IMR-90 (cell line): Measurements from ENCODE around the gene ITPR2. TPM values are rescaled to one million over a fixed set of nuclear protein-coding genes. Genes with fewer than 3 reads are reported as not detected.

Source experiments
- ATAC-seq: fragments of 200-7000 bp; cut with Tn5 transposase; 2 replicates; pipeline ENCODE4 v1.9.1; 2020; ENCODE audit warnings: low read depth, mild to moderate bottlenecking, moderate library complexity
- BruUV-seq: library from RNA; stranded (reverse); fragments of 400-500 nt; replicated peaks from 2 replicates; lab custom pipeline; 2021; lab: Mats Ljungman, UMichigan
- CTCF ChIA-PET: fragments of 300-600 bp; formaldehyde crosslinking; extraction: SDS; loops from one replicate; lab custom pipeline; 2021; ENCODE audit warnings: antibody characterized with exemption; lab: Yijun Ruan, JAX
- POLR2A ChIA-PET: fragments of 300-600 bp; sonication (Branson Sonifier 250); formaldehyde crosslinking; loops from one replicate; lab custom pipeline; 2022; ENCODE audit warnings: antibody characterized with exemption; ENCODE audit not compliant: unreplicated experiment; lab: Charles Lee
- DNase-seq: peaks from one replicate; pipeline ENCODE4 v3.0.0; 2013
- H2AFZ ChIP-seq: replicated peaks from 2 replicates; pipeline ENCODE3; 2013; ENCODE audit warnings: low read length, mild to moderate bottlenecking; ENCODE audit not compliant: poor library complexity
- H2AK5ac ChIP-seq: 2 replicates; pipeline ENCODE4 v1.6.1; 2013; ENCODE audit warnings: low read depth, low read length, inconsistent platforms
- H2AK9ac ChIP-seq: replicated peaks from 2 replicates; pipeline ENCODE3; 2013; ENCODE audit warnings: mild to moderate bottlenecking, low read depth, low read length, moderate library complexity; ENCODE audit not compliant: poor library complexity
- H2BK120ac ChIP-seq: 2 replicates; pipeline ENCODE4 v1.6.1; 2013; ENCODE audit warnings: low read depth, low read length, inconsistent platforms
- H2BK15ac ChIP-seq: 3 replicates; pipeline ENCODE4 v1.6.1; 2013; ENCODE audit warnings: low read depth, low read length, inconsistent platforms
- H2BK20ac ChIP-seq: 2 replicates; pipeline ENCODE4 v1.6.1; 2013; ENCODE audit warnings: low read depth, mild to moderate bottlenecking, inconsistent platforms, low read length, moderate library complexity
- H2BK5ac ChIP-seq: 2 replicates; pipeline ENCODE4 v1.6.1; 2013; ENCODE audit warnings: mild to moderate bottlenecking, low read depth, low read length, inconsistent platforms; ENCODE audit not compliant: poor library complexity, severe bottlenecking
- H3K14ac ChIP-seq: replicated peaks from 2 replicates; pipeline ENCODE4 v1.6.1; 2013; ENCODE audit warnings: low read depth, low read length, inconsistent platforms
- H3K18ac ChIP-seq: 2 replicates; pipeline ENCODE4 v1.6.1; 2013; ENCODE audit warnings: low read depth, low read length, control low read depth
- H3K23ac ChIP-seq: 2 replicates; pipeline ENCODE4 v1.6.1; 2013; ENCODE audit warnings: low read depth, low read length, inconsistent platforms
- H3K27ac ChIP-seq: 2 replicates; pipeline ENCODE4 v1.5.1; 2013; ENCODE audit warnings: mild to moderate bottlenecking, control low read depth, low read length; ENCODE audit not compliant: insufficient read depth
- H3K27me3 ChIP-seq: 2 replicates; pipeline ENCODE4 v1.6.1; 2013; ENCODE audit warnings: low read length; ENCODE audit not compliant: control insufficient read depth, insufficient read depth
- H3K36me3 ChIP-seq: 2 replicates; pipeline ENCODE4 v1.6.1; 2013; ENCODE audit warnings: low read length, mixed read lengths; ENCODE audit not compliant: control insufficient read depth, insufficient read depth
- H3K4ac ChIP-seq: 2 replicates; pipeline ENCODE4 v1.6.1; 2013; ENCODE audit warnings: low read depth, low read length, inconsistent platforms
- H3K4me1 ChIP-seq: 2 replicates; pipeline ENCODE4 v1.6.1; 2013; ENCODE audit warnings: low read length, mixed read lengths; ENCODE audit not compliant: control insufficient read depth, insufficient read depth
- H3K4me2 ChIP-seq: 2 replicates; pipeline ENCODE4 v1.6.1; 2013; ENCODE audit warnings: low read depth, mild to moderate bottlenecking, control low read depth, low read length, moderate library complexity
- H3K4me3 ChIP-seq: 2 replicates; pipeline ENCODE4 v1.5.1; 2013; ENCODE audit warnings: low read depth, mild to moderate bottlenecking, control low read depth, low read length, moderate library complexity; ENCODE audit not compliant: insufficient read depth
- H3K56ac ChIP-seq: 2 replicates; pipeline ENCODE4 v1.6.1; 2013; ENCODE audit warnings: low read length, inconsistent platforms; ENCODE audit not compliant: insufficient read depth; ENCODE audit errors: extremely low read depth
- H3K79me1 ChIP-seq, 2 experiments: 2 replicates each; pipeline ENCODE4 v1.6.1; 2013; ENCODE audit warnings: low read length in 2 of 2, inconsistent platforms in 1 of 2, low read depth in 1 of 2
- H3K9ac ChIP-seq: 2 replicates; pipeline ENCODE4 v1.6.1; 2013; ENCODE audit warnings: low read depth, low read length, control low read depth
- H3K9me1 ChIP-seq: 2 replicates; pipeline ENCODE4 v1.6.1; 2013; ENCODE audit warnings: low read length, inconsistent platforms; ENCODE audit not compliant: insufficient read depth
- H3K9me3 ChIP-seq: 2 replicates; pipeline ENCODE4 v1.6.1; 2013; ENCODE audit warnings: low read length; ENCODE audit not compliant: control insufficient read depth, insufficient read depth
- H4K20me1 ChIP-seq: 2 replicates; pipeline ENCODE4 v1.6.1; 2013; ENCODE audit warnings: low read length, inconsistent platforms; ENCODE audit not compliant: insufficient read depth
- H4K5ac ChIP-seq: 2 replicates; pipeline ENCODE4 v1.6.1; 2013; ENCODE audit warnings: mild to moderate bottlenecking, low read depth, low read length, control low read depth
- H4K8ac ChIP-seq, 2 experiments: 2 replicates each; pipeline ENCODE4 v1.6.1; 2013; ENCODE audit warnings: low read depth in 2 of 2, low read length in 2 of 2, control low read depth in 1 of 2, inconsistent platforms in 1 of 2
- H4K91ac ChIP-seq: 2 replicates; pipeline ENCODE4 v1.6.1; 2013; ENCODE audit warnings: low read depth, low read length, inconsistent platforms; ENCODE audit not compliant: insufficient read depth
- ELK1 ChIP-seq: fragments of 150-350 bp; IDR thresholded peaks from 2 replicates; pipeline ENCODE4 v1.6.1; 2016; ENCODE audit warnings: low read depth, mild to moderate bottlenecking, low read length, moderate library complexity, borderline replicate concordance
- MAFK ChIP-seq: IDR thresholded peaks from 2 replicates; pipeline ENCODE4 v1.6.1; 2012; ENCODE audit warnings: low read depth, low read length, improper control_type of control experiment
- WGBS, 2 experiments: methylation state at CpG; one replicate each; pipeline versions ENCODE4 v1.1.5 to v1.1.7; 2013; ENCODE audit warnings: missing lambda C conversion rate in 2 of 2; ENCODE audit not compliant: insufficient read length in 1 of 2; ENCODE audit errors: extremely low coverage in 2 of 2; 5-methylcytosine and 5-hydroxymethylcytosine counted together
- dilution Hi-C: fragments of 300-500 bp; cut with HindIII; formaldehyde crosslinking; loops from one replicate; pipeline ENCODE4 v1.14.3; 2018; ENCODE audit warnings: low sequenced_read_pairs; ENCODE audit not compliant: unreplicated experiment
- in situ Hi-C: fragments of 300-500 bp; cut with MboI; formaldehyde crosslinking; loops from 3 replicates; pipeline ENCODE4 v1.14.3; 2019; ENCODE audit warnings: low sequenced_read_pairs, inconsistent platforms, mixed read lengths
- intact Hi-C: fragments of 100-400 bp; cut with micrococcal nuclease; formaldehyde crosslinking; loops from 2 replicates; pipeline ENCODE4 v1.10.0; 2022
- polyA plus RNA-seq, 3 experiments: library from polyadenylated mRNA; depleted of rRNA; stranded (reverse); fragments of >200 nt; gene quantifications; 2 replicates each; pipeline ENCODE4 v1.2.3, GENCODE V29; 2012; ENCODE audit warnings: low replicate concordance in 1 of 3
- total RNA-seq: library from RNA; depleted of rRNA; stranded (reverse); fragments of >200 nt; gene quantifications from 2 replicates; pipeline ENCODE4 v1.2.3, GENCODE V29; 2012

ITPR2 gene
- total and polyA plus RNA-seq, 2 of the 4 experiments (the other 2 are of a cell fraction), result 1.2 to 9.0 TPM

GRCh38 chr12:26422839-26423398 is 410.1 kb downstream of the ITPR2 start:
- no TSS peak for BruUV-seq
- no CpG with 5 or more reads among the region's 3 CpGs for WGBS, 2 experiments
- H3K4ac ChIP-seq, result no peak overlapping the region
- no peak overlapping the region for H4K91ac ChIP-seq
- no peak overlapping the region for H2AFZ ChIP-seq
- no peaks in the 10 kb centered on the region for H3K9me3 ChIP-seq
- ATAC-seq (no peak), DNase-seq (no peak)
- H3K4me1 ChIP-seq, result no peaks in the 10 kb centered on the region
- H3K4me3 ChIP-seq, result no peak overlapping the region
- no peaks in the 10 kb centered on the region for H3K9me1 ChIP-seq
- H3K23ac ChIP-seq, result no peak overlapping the region
- no peaks in the 10 kb centered on the region for H4K20me1 ChIP-seq
- no peak overlapping the region for H3K4me2 ChIP-seq
- H3K14ac ChIP-seq, result no peak overlapping the region
- in situ Hi-C loops, result no loop called here
- no peak overlapping the region for H4K5ac ChIP-seq
- TF ChIP-seq MAFK, result peak; percentile 30; the same call in 1 of the 2 replicates
- no peak for TF ChIP-seq ELK1
- ChIA-PET POLR2A (no interaction called here), CTCF (interaction anchor here (0.6 kb wide), 1 partner anchor 76 kb away, joined by 7 read pairs; no protein-coding TSS in a partner anchor)
- no peak overlapping the region for H2BK120ac ChIP-seq
- dilution Hi-C loops, result no loop called here
- H3K27me3 ChIP-seq, result no peaks in the 10 kb centered on the region
- no peak overlapping the region for H2BK15ac ChIP-seq
- no peak overlapping the region for H3K18ac ChIP-seq
- H3K79me1 ChIP-seq, result no peaks in the 10 kb centered on the region
- intact Hi-C loops, result no loop called here
- no peaks in the 10 kb centered on the region for H3K36me3 ChIP-seq
- no peak overlapping the region for H2AK5ac ChIP-seq
- no peak overlapping the region for H3K27ac ChIP-seq
- H2AK9ac ChIP-seq, result no peak overlapping the region
- H3K9ac ChIP-seq, result no peak overlapping the region
- no peak overlapping the region for H2BK20ac ChIP-seq
- no peak overlapping the region for H4K8ac ChIP-seq
- H2BK5ac ChIP-seq, result no peak overlapping the region
- H3K56ac ChIP-seq, result no peak overlapping the region
